ENCODE data around the gene COLQ.

The COLQ gene

GRCh38 chr3:15549846-15550245 lies 28.3 kb upstream of the COLQ start:
- no peak overlapping the region for H3K9ac ChIP-seq (ENCODE audit: low read length)
- no peaks in the 10 kb centered on the region for H3K79me1 ChIP-seq (ENCODE audit: low read length)
- no peak overlapping the region for H3K27ac ChIP-seq (ENCODE audit: low read depth, low read length)
- H3K4me1 ChIP-seq (ENCODE audit: control insufficient read depth in 1 of 2, insufficient read depth in 2 of 2, low read length in 2 of 2), result no peaks in the 10 kb centered on the region
- no peak overlapping the region for H4K8ac ChIP-seq (ENCODE audit: low read depth, low read length)
- no peak overlapping the region for H2AK5ac ChIP-seq (ENCODE audit: low read length)
- no peak overlapping the region for H2BK12ac ChIP-seq (ENCODE audit: low read length)
- H2BK5ac ChIP-seq (ENCODE audit: low read depth, low read length, poor library complexity), result no peak overlapping the region
- no peak overlapping the region for H2AFZ ChIP-seq (ENCODE audit: insufficient read depth, low read length, poor library complexity)
- no peak overlapping the region for H4K12ac ChIP-seq (ENCODE audit: low read depth, low read length)
- no peaks in the 10 kb centered on the region for H3K9me3 ChIP-seq (ENCODE audit: insufficient read depth, low read depth, low read length)
- no peak for DNase-seq
- H3K4ac ChIP-seq (ENCODE audit: low read depth, low read length), result no peak overlapping the region
- H3K23ac ChIP-seq (ENCODE audit: low read length), result no peak overlapping the region
- no peaks in the 10 kb centered on the region for H3K79me2 ChIP-seq (ENCODE audit: control insufficient read depth, insufficient read depth, low read length, poor library complexity)
- no peaks in the 10 kb centered on the region for H3K36me3 ChIP-seq (ENCODE audit: control insufficient read depth in 1 of 2, insufficient read depth in 2 of 2, low read length in 2 of 2)
- no peak overlapping the region for H2BK120ac ChIP-seq (ENCODE audit: insufficient read depth, low read length, poor library complexity)
- no peak overlapping the region for H3K14ac ChIP-seq (ENCODE audit: low read length)
- H3K18ac ChIP-seq (ENCODE audit: low read length), result no peak overlapping the region
- H4K91ac ChIP-seq (ENCODE audit: low read depth, low read length), result no peak overlapping the region
- no CpG with 5 or more reads among the region's 6 CpGs for WGBS (ENCODE audit: extremely low coverage, insufficient coverage, insufficient read length)
- H3K4me2 ChIP-seq (ENCODE audit: low read length), result no peak overlapping the region
- no peaks in the 10 kb centered on the region for H3K27me3 ChIP-seq (ENCODE audit: insufficient read depth, low read length)
- no peak overlapping the region for H3K4me3 ChIP-seq (ENCODE audit: low read depth, low read length)

DNA sequence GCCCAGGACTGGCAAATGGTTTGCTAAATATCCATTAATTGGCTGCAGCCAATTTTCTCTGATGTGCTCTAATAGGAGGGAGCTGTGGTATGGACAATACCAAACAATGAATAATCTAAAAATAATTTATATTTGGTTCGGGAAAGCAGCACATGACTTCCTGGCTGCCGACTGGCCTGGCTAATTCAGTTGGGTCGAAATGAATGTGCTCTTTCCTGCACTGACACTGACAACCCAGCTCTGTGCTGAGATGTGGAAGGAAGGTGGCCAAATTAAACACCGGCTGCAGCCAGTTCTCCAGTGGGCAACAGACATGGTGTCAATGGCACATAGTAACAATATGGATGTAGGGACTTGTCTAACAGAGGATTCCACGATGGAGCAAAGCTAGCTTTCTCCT lies 21.1 kb upstream of the COLQ start:
- no CpG with 5 or more reads among the region's 5 CpGs for WGBS (ENCODE audit: extremely low coverage, insufficient coverage, insufficient read length)
- Histone ChIP-seq H4K8ac (ENCODE audit: low read depth, low read length) (no peak overlapping the region), H3K18ac (ENCODE audit: low read length) (no peak overlapping the region), H3K27me3 (ENCODE audit: insufficient read depth, low read length) (no peaks in the 10 kb centered on the region), H4K12ac (ENCODE audit: low read depth, low read length) (no peak overlapping the region), H2BK5ac (ENCODE audit: low read depth, low read length, poor library complexity) (no peak overlapping the region), H3K4me1 (ENCODE audit: control insufficient read depth in 1 of 2, insufficient read depth in 2 of 2, low read length in 2 of 2) (no peaks in the 10 kb centered on the region), H3K27ac (ENCODE audit: low read depth, low read length) (no peak overlapping the region), H3K79me2 (ENCODE audit: control insufficient read depth, insufficient read depth, low read length, poor library complexity) (no peaks in the 10 kb centered on the region), H3K23ac (ENCODE audit: low read length) (no peak overlapping the region), H2BK12ac (ENCODE audit: low read length) (no peak overlapping the region), H4K91ac (ENCODE audit: low read depth, low read length) (no peak overlapping the region), H3K79me1 (ENCODE audit: low read length) (no peaks in the 10 kb centered on the region), H3K4me2 (ENCODE audit: low read length) (no peak overlapping the region), H2AFZ (ENCODE audit: insufficient read depth, low read length, poor library complexity) (no peak overlapping the region), H3K14ac (ENCODE audit: low read length) (no peak overlapping the region), H3K4ac (ENCODE audit: low read depth, low read length) (no peak overlapping the region), H3K9me3 (ENCODE audit: insufficient read depth, low read depth, low read length) (no peaks in the 10 kb centered on the region), H2AK5ac (ENCODE audit: low read length) (no peak overlapping the region), H3K4me3 (ENCODE audit: low read depth, low read length) (no peak overlapping the region), H3K9ac (ENCODE audit: low read length) (no peak overlapping the region), H3K36me3 (ENCODE audit: control insufficient read depth in 1 of 2, insufficient read depth in 2 of 2, low read length in 2 of 2) (no peaks in the 10 kb centered on the region), H2BK120ac (ENCODE audit: insufficient read depth, low read length, poor library complexity) (no peak overlapping the region)
- no peak for DNase-seq

- Histone ChIP-seq H3K14ac (ENCODE audit: low read length) (no peak overlapping the region), H3K4me3 (ENCODE audit: low read depth, low read length) (no peak overlapping the region), H4K8ac (ENCODE audit: low read depth, low read length) (no peak overlapping the region), H3K79me2 (ENCODE audit: control insufficient read depth, insufficient read depth, low read length, poor library complexity) (no peaks in the 10 kb centered on the region), H4K91ac (ENCODE audit: low read depth, low read length) (no peak overlapping the region), H3K27ac (ENCODE audit: low read depth, low read length) (no peak overlapping the region), H3K4ac (ENCODE audit: low read depth, low read length) (no peak overlapping the region), H3K27me3 (ENCODE audit: insufficient read depth, low read length) (no peaks in the 10 kb centered on the region), H3K18ac (ENCODE audit: low read length) (no peak overlapping the region), H3K4me2 (ENCODE audit: low read length) (no peak overlapping the region), H3K79me1 (ENCODE audit: low read length) (no peaks in the 10 kb centered on the region), H3K23ac (ENCODE audit: low read length) (no peak overlapping the region), H3K36me3 (ENCODE audit: control insufficient read depth in 1 of 2, insufficient read depth in 2 of 2, low read length in 2 of 2) (no peaks in the 10 kb centered on the region), H2BK5ac (ENCODE audit: low read depth, low read length, poor library complexity) (no peak overlapping the region), H2BK12ac (ENCODE audit: low read length) (no peak overlapping the region), H3K4me1 (ENCODE audit: control insufficient read depth in 1 of 2, insufficient read depth in 2 of 2, low read length in 2 of 2) (no peaks in the 10 kb centered on the region), H2AFZ (ENCODE audit: insufficient read depth, low read length, poor library complexity) (no peak overlapping the region), H3K9ac (ENCODE audit: low read length) (no peak overlapping the region), H3K9me3 (ENCODE audit: insufficient read depth, low read depth, low read length) (no peaks in the 10 kb centered on the region), H2AK5ac (ENCODE audit: low read length) (no peak overlapping the region), H4K12ac (ENCODE audit: low read depth, low read length) (no peak overlapping the region), H2BK120ac (ENCODE audit: insufficient read depth, low read length, poor library complexity) (no peak overlapping the region)
- no CpG with 5 or more reads among the region's 4 CpGs for WGBS (ENCODE audit: extremely low coverage, insufficient coverage, insufficient read length)
- DNase-seq, result no peak
Measured at GRCh38 chr3:15541371-15541770, 19.9 kb upstream of the COLQ start.

- peaks cover 0 to 2% of the 10 kb centered on the region in 2 experiments for H3K4me1 ChIP-seq (ENCODE audit: control insufficient read depth in 1 of 2, insufficient read depth in 2 of 2, low read length in 2 of 2)
- H3K27me3 ChIP-seq (ENCODE audit: insufficient read depth, low read length), result no peaks in the 10 kb centered on the region
- no peak overlapping the region for H2AK5ac ChIP-seq (ENCODE audit: low read length)
- no peak overlapping the region for H3K14ac ChIP-seq (ENCODE audit: low read length)
- no peak overlapping the region for H2AFZ ChIP-seq (ENCODE audit: insufficient read depth, low read length, poor library complexity)
- no peak for DNase-seq
- H3K4me2 ChIP-seq (ENCODE audit: low read length), result no peak overlapping the region
- no peaks in the 10 kb centered on the region for H3K79me2 ChIP-seq (ENCODE audit: control insufficient read depth, insufficient read depth, low read length, poor library complexity)
- no CpG with 5 or more reads among the region's 1 CpG for WGBS (ENCODE audit: extremely low coverage, insufficient coverage, insufficient read length)
- no peak overlapping the region for H3K9ac ChIP-seq (ENCODE audit: low read length)
- H3K4ac ChIP-seq (ENCODE audit: low read depth, low read length), result no peak overlapping the region
- no peaks in the 10 kb centered on the region for H3K9me3 ChIP-seq (ENCODE audit: insufficient read depth, low read depth, low read length)
- H4K8ac ChIP-seq (ENCODE audit: low read depth, low read length), result no peak overlapping the region
- H2BK12ac ChIP-seq (ENCODE audit: low read length), result no peak overlapping the region
- no peak overlapping the region for H4K91ac ChIP-seq (ENCODE audit: low read depth, low read length)
- H3K27ac ChIP-seq (ENCODE audit: low read depth, low read length), result no peak overlapping the region
- no peak overlapping the region for H3K23ac ChIP-seq (ENCODE audit: low read length)
- H2BK5ac ChIP-seq (ENCODE audit: low read depth, low read length, poor library complexity), result no peak overlapping the region
- no peaks in the 10 kb centered on the region for H3K36me3 ChIP-seq (ENCODE audit: control insufficient read depth in 1 of 2, insufficient read depth in 2 of 2, low read length in 2 of 2)
- H3K79me1 ChIP-seq (ENCODE audit: low read length), result no peaks in the 10 kb centered on the region
- H3K18ac ChIP-seq (ENCODE audit: low read length), result no peak overlapping the region
- H4K12ac ChIP-seq (ENCODE audit: low read depth, low read length), result no peak overlapping the region
- no peak overlapping the region for H3K4me3 ChIP-seq (ENCODE audit: low read depth, low read length)
- no peak overlapping the region for H2BK120ac ChIP-seq (ENCODE audit: insufficient read depth, low read length, poor library complexity)
Measured at GRCh38 chr3:15539066-15539465, 17.6 kb upstream of the COLQ start.
